GM21737 (cell line): Measurements from ENCODE around the gene UBTD2.
"Not testable (repeated sequence)": the region's sequence is repeated elsewhere in the genome, so short reads cannot be mapped to it uniquely, and the experiment has no call there.

Experiments used
- ATAC-seq: cut with Tn5 transposase; IDR thresholded peaks from one replicate; pipeline ENCODE4 v1.9.1; 2021; ENCODE audit warnings: mild to moderate bottlenecking, moderate library complexity; ENCODE audit not compliant: unreplicated experiment

The UBTD2 gene

GRCh38 chr5:172199446-172199845 lies 84.1 kb downstream of the UBTD2 start:
- no peak for ATAC-seq

- ATAC-seq: not testable (repeated sequence)
These were observed 85.8 kb downstream of the UBTD2 start for GRCh38 chr5:172197775-172198174.

- ATAC-seq: no peak
These were observed 88.4 kb downstream of the UBTD2 start for GRCh38 chr5:172194985-172195774.

GRCh38 chr5:172193872-172194271 lies 89.7 kb downstream of the UBTD2 start, which contains the start of gene EFCAB9:
EFCAB9 (plus strand) TSS chr5:172194172; CDS start chr5:172194173, 1 bp downstream.
- ATAC-seq: no peak

GRCh38 chr5:172189693-172190296 lies 93.8 kb downstream of the UBTD2 start:
- ATAC-seq: no peak

- ATAC-seq: no peak
These were observed 94.5 kb downstream of the UBTD2 start for GRCh38 chr5:172188893-172189692.

- peak; percentile 63 for ATAC-seq
These were observed 95.3 kb downstream of the UBTD2 start, which contains the start of gene STK10 for GRCh38 chr5:172188033-172188892. STK10 (minus strand) TSS chr5:172188224; CDS start chr5:172188042, 182 bp downstream.

- ATAC-seq: peak; percentile 25
These were observed 96.2 kb downstream of the UBTD2 start for GRCh38 chr5:172187118-172188032.

GRCh38 chr5:172186114-172186695 lies 97.4 kb downstream of the UBTD2 start:
- ATAC-seq: no peak

- no peak for ATAC-seq
These were observed 98.5 kb downstream of the UBTD2 start for GRCh38 chr5:172185096-172185461.

- no peak for ATAC-seq
These were observed 99.7 kb downstream of the UBTD2 start for GRCh38 chr5:172183881-172184280.

- ATAC-seq: no peak
These were observed 101.3 kb downstream of the UBTD2 start for GRCh38 chr5:172182291-172182690.

GRCh38 chr5:172180936-172181335 lies 102.6 kb downstream of the UBTD2 start:
- no peak for ATAC-seq

- peak; percentile 28 for ATAC-seq
These were observed 104.3 kb downstream of the UBTD2 start for GRCh38 chr5:172178991-172179989.

GRCh38 chr5:172178301-172178987 lies 105.1 kb downstream of the UBTD2 start:
- ATAC-seq: no peak

- no peak for ATAC-seq
These were observed 106.4 kb downstream of the UBTD2 start for GRCh38 chr5:172177176-172177575.

GRCh38 chr5:172175263-172175719 lies 108.3 kb downstream of the UBTD2 start:
- peak; percentile 55 for ATAC-seq
